K562 (cell line): Measurements from ENCODE around the gene SNX33. TPM values are rescaled to one million over a fixed set of nuclear protein-coding genes. Genes with fewer than 3 reads are reported as not detected.

Source experiments
- CHD2 ChIP-seq: IDR thresholded peaks from 2 replicates; pipeline ENCODE4 v1.6.1; 2011; ENCODE audit warnings: low read depth, low read length
- CREB5 ChIP-seq: fragments of 250-450 bp; sonication (Bioruptor Pico); IDR thresholded peaks from 2 replicates; pipeline ENCODE4 v1.5.0; 2020; ENCODE audit warnings: mild to moderate bottlenecking
- E2F8 ChIP-seq: fragments of 450-650 bp; IDR thresholded peaks from 2 replicates; pipeline ENCODE4 v1.7.1; 2018; ENCODE audit warnings: mild to moderate bottlenecking, low read depth; ENCODE audit not compliant: partially characterized antibody
- ELF1 ChIP-seq: fragments of 200-800 bp; sonication (Bioruptor generic); IDR thresholded peaks from 2 replicates; pipeline ENCODE4 v1.6.1; 2016; ENCODE audit warnings: missing genetic modification characterization, missing compliant biosample characterization
- GATAD2A ChIP-seq: fragments of 450-650 bp; IDR thresholded peaks from 2 replicates; pipeline ENCODE4 v1.6.1; 2017
- KLF13 ChIP-seq: fragments of 450-650 bp; IDR thresholded peaks from 2 replicates; pipeline ENCODE4 v1.6.1; 2016; ENCODE audit warnings: missing genetic modification characterization, low read depth, mild to moderate bottlenecking, missing compliant biosample characterization, moderate library complexity, borderline replicate concordance
- POU5F1 ChIP-seq: fragments of 150-350 bp; IDR thresholded peaks from 2 replicates; pipeline ENCODE4 v1.6.1; 2014; ENCODE audit warnings: borderline replicate concordance, low read length, low read depth, mild to moderate bottlenecking; ENCODE audit not compliant: partially characterized antibody
- RNF2 ChIP-seq: sonication (generic); IDR thresholded peaks from 2 replicates; pipeline ENCODE4 v1.6.1; 2016
- RUNX1 ChIP-seq: sonication (generic); IDR thresholded peaks from 2 replicates; pipeline ENCODE4 v1.6.1; 2016; ENCODE audit warnings: antibody characterized with exemption, low read depth
- SNAPC5 ChIP-seq: fragments of 250-450 bp; sonication (Bioruptor Pico); IDR thresholded peaks from 2 replicates; pipeline ENCODE4 v1.8.0; 2021; ENCODE audit warnings: moderate library complexity, mild to moderate bottlenecking, inconsistent platforms
- SNRNP70 ChIP-seq: fragments of 200-400 bp; formaldehyde crosslinking; optimal IDR thresholded peaks from 2 replicates; pipeline ENCODE3; 2017; ENCODE audit warnings: low read depth, low read length
- TCF7L2 ChIP-seq: fragments of 150-350 bp; IDR thresholded peaks from 2 replicates; pipeline ENCODE4 v1.6.1; 2016; ENCODE audit warnings: low read depth, mild to moderate bottlenecking, low read length, moderate library complexity
- TRIM24 ChIP-seq, 2 experiments: fragments of 450-650 bp; IDR thresholded peaks; 2 replicates each; pipeline ENCODE4 v1.6.1; 2016
- ZBTB7A ChIP-seq: IDR thresholded peaks from 2 replicates; pipeline ENCODE4 v1.6.1; 2011; ENCODE audit warnings: low read depth, mild to moderate bottlenecking, low read length, moderate library complexity, borderline replicate concordance; ENCODE audit not compliant: control insufficient read depth
- ZKSCAN3 ChIP-seq: fragments of 250-450 bp; sonication (Bioruptor Pico); IDR thresholded peaks from 2 replicates; pipeline ENCODE4 v1.4.0; 2020
- ZNF445 ChIP-seq: fragments of 250-450 bp; sonication (Bioruptor Pico); IDR thresholded peaks from 2 replicates; pipeline ENCODE4 v1.4.0; 2020; ENCODE audit warnings: low read depth, mild to moderate bottlenecking, moderate library complexity
- polyA plus RNA-seq, 8 experiments: library from polyadenylated mRNA; depleted of rRNA in 4 of 8; stranded (reverse) in 5 of 8; unstranded in 3 of 8; fragments of >200 nt; fragmentation: Nextera tagmentation in 2 of 8; fragmentation: Illumina TruSeq in 1 of 8; extraction: Ambion mirVana in 2 of 8; extraction: Trizol in 1 of 8; gene quantifications; 2 replicates each; pipeline versions ENCODE4 v1.2.1 to v1.2.3, GENCODE V29; 2011 to 2014; ENCODE audit warnings: inconsistent platforms in 1 of 8, missing spikeins in 1 of 8
- total RNA-seq, 7 experiments: library from RNA; depleted of rRNA in 6 of 7; stranded (reverse); fragments of >200 nt in 6 of 7; fragmentation: Illumina TruSeq in 2 of 7; extraction: Trizol in 2 of 7; gene quantifications; 2 replicates each; pipeline versions ENCODE4 v1.2.1 to v1.2.3, GENCODE V29; 2011 to 2021; ENCODE audit warnings: low replicate concordance in 1 of 7
- TF ChIP-seq, protein P1 (sequence below): fragments of 450-650 bp; IDR thresholded peaks from 2 replicates; pipeline ENCODE4 v1.6.1; 2017; ENCODE audit warnings: mild to moderate bottlenecking, moderate library complexity
- TF ChIP-seq, protein P2 (sequence below): sonication (generic); formaldehyde crosslinking; IDR thresholded peaks from 2 replicates; pipeline ENCODE4 v1.8.1; 2023; ENCODE audit warnings: missing genetic modification reagents, mild to moderate bottlenecking, borderline replicate concordance

The SNX33 gene
- total and polyA plus RNA-seq, 9 of the 15 experiments (the other 6 are each of a cell fraction or from before 2014, with no cell fraction given): 1.4 to 14.1 (median 8.2) TPM

- TF ChIP-seq, protein P1, sequence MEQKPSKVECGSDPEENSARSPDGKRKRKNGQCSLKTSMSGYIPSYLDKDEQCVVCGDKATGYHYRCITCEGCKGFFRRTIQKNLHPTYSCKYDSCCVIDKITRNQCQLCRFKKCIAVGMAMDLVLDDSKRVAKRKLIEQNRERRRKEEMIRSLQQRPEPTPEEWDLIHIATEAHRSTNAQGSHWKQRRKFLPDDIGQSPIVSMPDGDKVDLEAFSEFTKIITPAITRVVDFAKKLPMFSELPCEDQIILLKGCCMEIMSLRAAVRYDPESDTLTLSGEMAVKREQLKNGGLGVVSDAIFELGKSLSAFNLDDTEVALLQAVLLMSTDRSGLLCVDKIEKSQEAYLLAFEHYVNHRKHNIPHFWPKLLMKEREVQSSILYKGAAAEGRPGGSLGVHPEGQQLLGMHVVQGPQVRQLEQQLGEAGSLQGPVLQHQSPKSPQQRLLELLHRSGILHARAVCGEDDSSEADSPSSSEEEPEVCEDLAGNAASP: no peak
- TF ChIP-seq KLF13 (no peak), POU5F1 (no peak), SNRNP70 (no peak), CREB5 (CRISPR knock-in tag) (no peak), ZBTB7A (peak; percentile 94), E2F8 (no peak), RUNX1 (no peak), TCF7L2 (no peak), ZKSCAN3 (CRISPR knock-in tag) (no peak), TRIM24 (IDR thresholded peaks at IDR 0.05) (peak in 1 of 2 experiments; percentile 36; a peak in 1 of 4 replicates), GATAD2A (peak; percentile 34; the same call in 1 of the 2 replicates), SNAPC5 (no peak), ELF1 (tag) (peak; percentile 83), RNF2 (peak; percentile 48; the same call in 1 of the 2 replicates), CHD2 (no peak), ZNF445 (CRISPR knock-in tag) (no peak)
- TF ChIP-seq, protein P2, sequence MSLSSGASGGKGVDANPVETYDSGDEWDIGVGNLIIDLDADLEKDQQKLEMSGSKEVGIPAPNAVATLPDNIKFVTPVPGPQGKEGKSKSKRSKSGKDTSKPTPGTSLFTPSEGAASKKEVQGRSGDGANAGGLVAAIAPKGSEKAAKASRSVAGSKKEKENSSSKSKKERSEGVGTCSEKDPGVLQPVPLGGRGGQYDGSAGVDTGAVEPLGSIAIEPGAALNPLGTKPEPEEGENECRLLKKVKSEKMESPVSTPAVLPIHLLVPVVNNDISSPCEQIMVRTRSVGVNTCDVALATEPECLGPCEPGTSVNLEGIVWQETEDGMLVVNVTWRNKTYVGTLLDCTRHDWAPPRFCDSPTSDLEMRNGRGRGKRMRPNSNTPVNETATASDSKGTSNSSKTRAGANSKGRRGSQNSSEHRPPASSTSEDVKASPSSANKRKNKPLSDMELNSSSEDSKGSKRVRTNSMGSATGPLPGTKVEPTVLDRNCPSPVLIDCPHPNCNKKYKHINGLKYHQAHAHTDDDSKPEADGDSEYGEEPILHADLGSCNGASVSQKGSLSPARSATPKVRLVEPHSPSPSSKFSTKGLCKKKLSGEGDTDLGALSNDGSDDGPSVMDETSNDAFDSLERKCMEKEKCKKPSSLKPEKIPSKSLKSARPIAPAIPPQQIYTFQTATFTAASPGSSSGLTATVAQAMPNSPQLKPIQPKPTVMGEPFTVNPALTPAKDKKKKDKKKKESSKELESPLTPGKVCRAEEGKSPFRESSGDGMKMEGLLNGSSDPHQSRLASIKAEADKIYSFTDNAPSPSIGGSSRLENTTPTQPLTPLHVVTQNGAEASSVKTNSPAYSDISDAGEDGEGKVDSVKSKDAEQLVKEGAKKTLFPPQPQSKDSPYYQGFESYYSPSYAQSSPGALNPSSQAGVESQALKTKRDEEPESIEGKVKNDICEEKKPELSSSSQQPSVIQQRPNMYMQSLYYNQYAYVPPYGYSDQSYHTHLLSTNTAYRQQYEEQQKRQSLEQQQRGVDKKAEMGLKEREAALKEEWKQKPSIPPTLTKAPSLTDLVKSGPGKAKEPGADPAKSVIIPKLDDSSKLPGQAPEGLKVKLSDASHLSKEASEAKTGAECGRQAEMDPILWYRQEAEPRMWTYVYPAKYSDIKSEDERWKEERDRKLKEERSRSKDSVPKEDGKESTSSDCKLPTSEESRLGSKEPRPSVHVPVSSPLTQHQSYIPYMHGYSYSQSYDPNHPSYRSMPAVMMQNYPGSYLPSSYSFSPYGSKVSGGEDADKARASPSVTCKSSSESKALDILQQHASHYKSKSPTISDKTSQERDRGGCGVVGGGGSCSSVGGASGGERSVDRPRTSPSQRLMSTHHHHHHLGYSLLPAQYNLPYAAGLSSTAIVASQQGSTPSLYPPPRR (CRISPR knock-in tag): no peak
Measured at GRCh38 chr15:75647370-75648155, at the start of gene SNX33 (continued).
